Breast epithelium (tissue), 4 donors: ENCODE results near the gene TFAP2E. TPM values are rescaled to one million over a fixed set of nuclear protein-coding genes. Genes with fewer than 3 reads are reported as not detected.

Experiments used
- DNase-seq, 2 donors: peaks; one replicate each; pipeline ENCODE4 v3.0.0-alpha.2; 2019; ENCODE audit warnings: low spot score in 2 of 2
- H3K27ac ChIP-seq, 2 donors: fragments of 200-600 bp; sonication (generic) in 1 of 2; one replicate each; pipeline ENCODE4 v1.5.1; 2016 to 2019; ENCODE audit warnings: mild to moderate bottlenecking in 1 of 2
- H3K27me3 ChIP-seq, 2 donors: fragments of 200-600 bp; sonication (generic) in 1 of 2; one replicate each; pipeline versions ENCODE4 v1.5.1 to v1.6.0; 2017 to 2019; ENCODE audit warnings: control low read depth in 1 of 2, mild to moderate bottlenecking in 1 of 2
- H3K36me3 ChIP-seq: fragments of 200-600 bp; one replicate; pipeline ENCODE4 v1.5.1; 2019
- H3K4me1 ChIP-seq, 2 donors: fragments of 200-600 bp; sonication (generic); one replicate each; pipeline ENCODE4 v1.5.1; 2016 to 2019; ENCODE audit warnings: control low read depth in 1 of 2
- H3K4me3 ChIP-seq, 3 donors: fragments of 200-600 bp; sonication (generic); 1 replicate in 2 of 3; 2 replicates in 1 of 3; pipeline ENCODE4 v1.5.1; 2016 to 2019; ENCODE audit warnings: mild to moderate bottlenecking in 3 of 3, moderate library complexity in 2 of 3
- H3K9me3 ChIP-seq, 2 donors: fragments of 200-600 bp; sonication (generic) in 1 of 2; one replicate each; pipeline ENCODE4 v1.5.1; 2016 to 2019; ENCODE audit warnings: control low read depth in 1 of 2
- POLR2A ChIP-seq: fragments of 450-650 bp; IDR thresholded peaks from one replicate; pipeline ENCODE4 v1.6.1; 2016; ENCODE audit warnings: antibody characterized with exemption, mild to moderate bottlenecking, moderate library complexity
- POLR2AphosphoS5 ChIP-seq, 3 donors: sonication (generic); formaldehyde crosslinking; IDR thresholded peaks; one replicate each; pipeline ENCODE4 v1.6.1; 2017; ENCODE audit warnings: antibody characterized with exemption in 3 of 3
- intact Hi-C: fragments of 100-400 bp; cut with DNase I; formaldehyde crosslinking; loops from one replicate; pipeline ENCODE4 v1.15.1; 2023; ENCODE audit warnings: low total_unique reads
- total RNA-seq, 3 donors: library from RNA; depleted of rRNA; stranded (reverse); fragments of >200 nt; gene quantifications; one replicate each; pipeline ENCODE4 v1.1.0, GENCODE V29; 2016
- TF ChIP-seq, protein P1 (sequence below), 3 donors: fragments of 450-650 bp; IDR thresholded peaks; one replicate each; pipeline ENCODE4 v1.5.1; 2016 to 2017; ENCODE audit warnings: antibody characterized with exemption in 3 of 3, mild to moderate bottlenecking in 3 of 3, moderate library complexity in 3 of 3

Gene TFAP2E
- total RNA-seq, 3 donors from 2014 or later: 0.44 to 2.6 (median 0.64) TPM

- Histone ChIP-seq H3K27me3 (no peaks in the 10 kb centered on the region), H3K36me3 (no peaks in the 10 kb centered on the region), H3K4me3 (no peak overlapping the region), H3K27ac (no peak overlapping the region), H3K9me3 (no peaks in the 10 kb centered on the region), H3K4me1 (no peaks in the 10 kb centered on the region)
- intact Hi-C loops: no loop called here
- TF ChIP-seq POLR2AphosphoS5 (IDR thresholded peaks at IDR 0.05) (no peak), POLR2A (no peak)
- TF ChIP-seq, protein P1, sequence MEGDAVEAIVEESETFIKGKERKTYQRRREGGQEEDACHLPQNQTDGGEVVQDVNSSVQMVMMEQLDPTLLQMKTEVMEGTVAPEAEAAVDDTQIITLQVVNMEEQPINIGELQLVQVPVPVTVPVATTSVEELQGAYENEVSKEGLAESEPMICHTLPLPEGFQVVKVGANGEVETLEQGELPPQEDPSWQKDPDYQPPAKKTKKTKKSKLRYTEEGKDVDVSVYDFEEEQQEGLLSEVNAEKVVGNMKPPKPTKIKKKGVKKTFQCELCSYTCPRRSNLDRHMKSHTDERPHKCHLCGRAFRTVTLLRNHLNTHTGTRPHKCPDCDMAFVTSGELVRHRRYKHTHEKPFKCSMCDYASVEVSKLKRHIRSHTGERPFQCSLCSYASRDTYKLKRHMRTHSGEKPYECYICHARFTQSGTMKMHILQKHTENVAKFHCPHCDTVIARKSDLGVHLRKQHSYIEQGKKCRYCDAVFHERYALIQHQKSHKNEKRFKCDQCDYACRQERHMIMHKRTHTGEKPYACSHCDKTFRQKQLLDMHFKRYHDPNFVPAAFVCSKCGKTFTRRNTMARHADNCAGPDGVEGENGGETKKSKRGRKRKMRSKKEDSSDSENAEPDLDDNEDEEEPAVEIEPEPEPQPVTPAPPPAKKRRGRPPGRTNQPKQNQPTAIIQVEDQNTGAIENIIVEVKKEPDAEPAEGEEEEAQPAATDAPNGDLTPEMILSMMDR (IDR thresholded peaks at IDR 0.05): no peak
- no peak for DNase-seq
Observed at GRCh38 chr1:35605867-35606182, 32.7 kb downstream of the TFAP2E start.

GRCh38 chr1:35611655-35612054, 38.5 kb downstream of the TFAP2E start:
- H3K9me3 ChIP-seq: no peaks in the 10 kb centered on the region
- no peak for TF ChIP-seq POLR2A
- TF ChIP-seq POLR2AphosphoS5 (IDR thresholded peaks at IDR 0.05): no peak
- TF ChIP-seq, protein P1 (IDR thresholded peaks at IDR 0.05): no peak
- intact Hi-C loops: no loop called here
- H3K4me3 ChIP-seq: no peak overlapping the region
- no peaks in the 10 kb centered on the region for H3K4me1 ChIP-seq
- no peaks in the 10 kb centered on the region for H3K36me3 ChIP-seq
- H3K27ac ChIP-seq: no peak overlapping the region
- DNase-seq: no peak
- H3K27me3 ChIP-seq: no peaks in the 10 kb centered on the region

GRCh38 chr1:35615440-35615839, 42.3 kb downstream of the TFAP2E start:
- Histone ChIP-seq H3K4me3 (no peak overlapping the region), H3K36me3 (no peaks in the 10 kb centered on the region), H3K9me3 (no peaks in the 10 kb centered on the region), H3K27me3 (no peaks in the 10 kb centered on the region), H3K4me1 (no peaks in the 10 kb centered on the region), H3K27ac (no peak overlapping the region)
- no peak for DNase-seq
- intact Hi-C loops: no loop called here
- TF ChIP-seq POLR2AphosphoS5 (IDR thresholded peaks at IDR 0.05) (no peak), POLR2A (no peak)
- TF ChIP-seq, protein P1 (IDR thresholded peaks at IDR 0.05): no peak

- Histone ChIP-seq H3K4me3 (no peak overlapping the region), H3K9me3 (no peaks in the 10 kb centered on the region), H3K27me3 (no peaks in the 10 kb centered on the region), H3K36me3 (no peaks in the 10 kb centered on the region), H3K27ac (no peak overlapping the region), H3K4me1 (no peaks in the 10 kb centered on the region)
- DNase-seq: no peak
- intact Hi-C loops: no loop called here
- TF ChIP-seq, protein P1 (IDR thresholded peaks at IDR 0.05): no peak
- TF ChIP-seq POLR2AphosphoS5 (IDR thresholded peaks at IDR 0.05) (no peak), POLR2A (no peak)
Observed at GRCh38 chr1:35619237-35620121, 46.4 kb downstream of the TFAP2E start.

GRCh38 chr1:35622510-35623178, 49.5 kb downstream of the TFAP2E start:
- H3K27me3 ChIP-seq: no peaks in the 10 kb centered on the region
- DNase-seq: no peak
- H3K36me3 ChIP-seq: no peaks in the 10 kb centered on the region
- H3K9me3 ChIP-seq: no peaks in the 10 kb centered on the region
- H3K27ac ChIP-seq: no peak overlapping the region
- H3K4me3 ChIP-seq: no peak overlapping the region
- TF ChIP-seq POLR2A: no peak
- TF ChIP-seq, protein P1 (IDR thresholded peaks at IDR 0.05): no peak
- H3K4me1 ChIP-seq: no peaks in the 10 kb centered on the region
- intact Hi-C loops: no loop called here
